GM12878 (cell line): Measurements from ENCODE around the gene ZFYVE21. TPM values are rescaled to one million over a fixed set of nuclear protein-coding genes. Genes with fewer than 3 reads are reported as not detected.

Source experiments
- ATAC-seq: fragments of 200-7000 bp; cut with Tn5 transposase; 3 replicates; pipeline ENCODE4 v1.9.1; 2020; ENCODE audit warnings: mild to moderate bottlenecking, moderate library complexity
- BruUV-seq: library from RNA; stranded (reverse); fragments of 400-500 nt; replicated peaks from 2 replicates; lab custom pipeline; 2021; lab: Mats Ljungman, UMichigan
- CTCF ChIA-PET: fragments of 300-600 bp; sonication (Branson Sonifier 250); formaldehyde crosslinking; extraction: SDS; loops from one replicate; lab custom pipeline; 2021; ENCODE audit warnings: inconsistent platforms; lab: Yijun Ruan, JAX
- POLR2A ChIA-PET: fragments of 350-600 bp; formaldehyde crosslinking; extraction: SDS; loops from one replicate; lab custom pipeline; 2021; ENCODE audit warnings: inconsistent platforms; lab: Charles Lee
- RAD21 ChIA-PET: fragments of 300-600 bp; sonication (Branson Sonifier 250); formaldehyde crosslinking; loops from one replicate; lab custom pipeline; 2023; ENCODE audit warnings: antibody characterized with exemption; ENCODE audit not compliant: unreplicated experiment; lab: Charles Lee
- SMC1A ChIA-PET: fragments of 300-600 bp; sonication (Branson Sonifier 250); formaldehyde crosslinking; loops from one replicate; lab custom pipeline; 2023; ENCODE audit not compliant: unreplicated experiment, uncharacterized antibody; lab: Charles Lee
- DNase-seq: peaks from one replicate; pipeline ENCODE4 v3.0.0-alpha.2; 2011; ENCODE audit warnings: low read depth, low spot score
- FAIRE-seq: peaks from 3 replicates; lab custom pipeline; 2011; peaks lifted over from hg19 to GRCh38; lab: Jason Lieb, UNC
- H2AFZ ChIP-seq: 2 replicates; pipeline ENCODE4 v1.6.0; 2011; ENCODE audit warnings: low read depth, low read length, control low read depth; ENCODE audit not compliant: control insufficient read depth
- H3K27ac ChIP-seq: 2 replicates; pipeline ENCODE4 v1.5.1; 2011; ENCODE audit warnings: control low read depth; ENCODE audit not compliant: control insufficient read depth, insufficient read depth
- H3K27me3 ChIP-seq, 2 experiments: replicated peaks in 1 of 2; 2 replicates each; pipeline versions ENCODE4 v1.6.0 to v1.6.1; 2011; ENCODE audit warnings: low read length in 1 of 2; ENCODE audit not compliant: control insufficient read depth in 2 of 2, insufficient read depth in 2 of 2
- H3K36me3 ChIP-seq, 2 experiments: 2 replicates each; pipeline ENCODE4 v1.5.1; 2011; ENCODE audit warnings: low read length in 1 of 2; ENCODE audit not compliant: control insufficient read depth in 2 of 2, insufficient read depth in 2 of 2
- H3K4me1 ChIP-seq: 2 replicates; pipeline ENCODE4 v1.6.1; 2011; ENCODE audit warnings: mild to moderate bottlenecking, low read length, moderate library complexity, mixed read lengths; ENCODE audit not compliant: control insufficient read depth, insufficient read depth
- H3K4me2 ChIP-seq: 2 replicates; pipeline ENCODE4 v1.6.0; 2011; ENCODE audit warnings: control low read depth; ENCODE audit not compliant: control insufficient read depth, insufficient read depth
- H3K4me3 ChIP-seq: fragments of 200-600 bp; sonication (generic); 2 replicates; pipeline ENCODE4 v1.5.1; 2016
- H3K79me2 ChIP-seq: 2 replicates; pipeline ENCODE4 v1.6.0; 2011; ENCODE audit warnings: low read length; ENCODE audit not compliant: control insufficient read depth, insufficient read depth
- H3K9ac ChIP-seq: 2 replicates; pipeline ENCODE4 v1.8.0; 2011; ENCODE audit warnings: low read length, control low read depth, mixed read lengths; ENCODE audit not compliant: control insufficient read depth, insufficient read depth
- H3K9me3 ChIP-seq: replicated peaks from 3 replicates; pipeline ENCODE4 v1.5.1; 2011; ENCODE audit warnings: mild to moderate bottlenecking, low read length; ENCODE audit not compliant: control insufficient read depth, insufficient read depth
- H4K20me1 ChIP-seq: 2 replicates; pipeline ENCODE4 v1.6.0; 2011; ENCODE audit not compliant: control insufficient read depth, insufficient read depth
- DPF2 ChIP-seq: fragments of 450-650 bp; IDR thresholded peaks from 2 replicates; pipeline ENCODE4 v1.6.1; 2017; ENCODE audit warnings: mild to moderate bottlenecking
- IKZF1 ChIP-seq: fragments of 450-650 bp; conservative IDR thresholded peaks from 2 replicates; pipeline ENCODE4 v1.6.1; 2017; ENCODE audit warnings: antibody characterized with exemption, mild to moderate bottlenecking
- MYB ChIP-seq: fragments of 150-350 bp; IDR thresholded peaks from 2 replicates; pipeline ENCODE4 v1.6.1; 2014; ENCODE audit warnings: mild to moderate bottlenecking, low read depth, low read length, borderline replicate concordance
- NFYB ChIP-seq: IDR thresholded peaks from 2 replicates; pipeline ENCODE4 v1.6.1; 2011; ENCODE audit warnings: low read depth, mild to moderate bottlenecking, low read length, improper control_type of control experiment, moderate library complexity; ENCODE audit not compliant: insufficient read depth
- TARDBP ChIP-seq: IDR thresholded peaks from 2 replicates; pipeline ENCODE4 v1.6.1; 2016; ENCODE audit warnings: borderline replicate concordance
- WRNIP1 ChIP-seq: IDR thresholded peaks from 2 replicates; pipeline ENCODE4 v1.6.1; 2011; ENCODE audit warnings: low read depth, low read length, improper control_type of control experiment, borderline replicate concordance
- WGBS: methylation state at CpG from one replicate; pipeline ENCODE4 v1.1.6; 2016; ENCODE audit warnings: low lambda C conversion rate; ENCODE audit not compliant: insufficient replicate concordance, insufficient coverage; ENCODE audit errors: missing lambda C conversion rate; 5-methylcytosine and 5-hydroxymethylcytosine counted together
- in situ Hi-C: fragments of 300-500 bp; cut with MboI; formaldehyde crosslinking; loops from 9 replicates; pipeline ENCODE4 v1.14.3; 2018; ENCODE audit warnings: mixed read lengths
- intact Hi-C: fragments of 100-400 bp; cut with micrococcal nuclease; formaldehyde crosslinking; loops from one replicate; pipeline ENCODE4 v1.14.2; 2022; ENCODE audit not compliant: unreplicated experiment
- polyA plus RNA-seq, 11 experiments: library from polyadenylated mRNA; depleted of rRNA in 4 of 11; unstranded in 6 of 11; stranded (reverse) in 5 of 11; fragments of >200 nt; fragmentation: Nextera tagmentation in 4 of 11; fragmentation: Illumina TruSeq in 1 of 11; extraction: Ambion mirVana in 4 of 11; extraction: Trizol in 1 of 11; gene quantifications; 1 replicate in 1 of 11; 2 replicates in 10 of 11; pipeline versions ENCODE4 v1.2.1 to v1.2.3, GENCODE V29; 2011 to 2016; ENCODE audit warnings: inconsistent platforms in 2 of 11, missing spikeins in 2 of 11, low read depth in 1 of 11
- total RNA-seq, 4 experiments: library from RNA; depleted of rRNA in 3 of 4; stranded (reverse); fragments of >200 nt in 3 of 4; fragmentation: Illumina TruSeq in 1 of 4; extraction: Trizol in 1 of 4; gene quantifications; 2 replicates each; pipeline versions ENCODE4 v1.2.1 to v1.2.3, GENCODE V29; 2013 to 2021
- TF ChIP-seq, protein P1 (sequence below): fragments of 450-650 bp; IDR thresholded peaks from 2 replicates; pipeline ENCODE4 v1.6.1; 2017; ENCODE audit warnings: mild to moderate bottlenecking, low read depth, inconsistent platforms; ENCODE audit not compliant: poor library complexity, severe bottlenecking
- TF ChIP-seq, protein P2 (sequence below): fragments of 450-650 bp; IDR thresholded peaks from 2 replicates; pipeline ENCODE4 v1.6.1; 2014; ENCODE audit warnings: mild to moderate bottlenecking
- TF ChIP-seq, protein P3 (sequence below): fragments of 450-650 bp; IDR thresholded peaks from 2 replicates; pipeline ENCODE4 v1.6.1; 2017; ENCODE audit warnings: mild to moderate bottlenecking, moderate library complexity
- TF ChIP-seq, protein P4 (sequence below): fragments of 450-650 bp; IDR thresholded peaks from 2 replicates; pipeline ENCODE4 v1.6.1; 2018; ENCODE audit warnings: borderline replicate concordance, mild to moderate bottlenecking; ENCODE audit not compliant: partially characterized antibody

The ZFYVE21 gene
- total and polyA plus RNA-seq, 10 of the 15 experiments (the other 5 are each of a cell fraction or from before 2014, with no cell fraction given), result 0.79 to 21.7 (median 13.8) TPM

DNA sequence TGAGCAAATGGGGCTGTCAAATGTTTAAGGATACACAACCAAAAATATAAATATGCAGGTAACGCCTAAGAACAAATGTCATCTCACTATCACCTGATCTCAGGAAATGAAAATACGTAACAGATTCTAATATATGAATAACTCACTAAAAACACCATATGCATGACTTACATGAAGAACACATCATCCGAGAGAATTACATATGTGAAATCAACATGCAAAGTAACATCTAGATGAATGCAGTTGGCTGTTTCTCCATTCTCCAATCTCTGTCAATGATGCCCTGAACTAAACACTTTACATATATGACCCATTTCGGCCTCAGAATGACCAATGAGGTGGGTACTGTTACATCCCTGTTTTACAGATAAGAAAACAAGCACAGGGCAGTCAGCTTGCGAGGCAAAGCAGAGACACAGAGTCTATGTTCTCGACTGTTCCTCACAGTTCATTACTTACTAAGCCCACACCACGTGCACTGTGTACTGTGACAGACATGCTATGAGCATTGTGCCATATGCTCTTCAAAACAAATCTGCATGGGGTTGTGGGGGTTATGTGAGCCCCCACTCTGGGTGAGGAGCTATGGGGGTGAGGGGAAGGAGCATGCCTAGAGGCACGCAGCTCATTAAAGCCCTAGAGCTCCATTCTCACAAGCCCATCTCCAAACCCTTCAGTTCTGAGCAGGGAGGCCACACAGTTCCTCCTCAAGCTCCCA is 42.6 kb downstream of the ZFYVE21 start (continued):
- TF ChIP-seq, protein P1, sequence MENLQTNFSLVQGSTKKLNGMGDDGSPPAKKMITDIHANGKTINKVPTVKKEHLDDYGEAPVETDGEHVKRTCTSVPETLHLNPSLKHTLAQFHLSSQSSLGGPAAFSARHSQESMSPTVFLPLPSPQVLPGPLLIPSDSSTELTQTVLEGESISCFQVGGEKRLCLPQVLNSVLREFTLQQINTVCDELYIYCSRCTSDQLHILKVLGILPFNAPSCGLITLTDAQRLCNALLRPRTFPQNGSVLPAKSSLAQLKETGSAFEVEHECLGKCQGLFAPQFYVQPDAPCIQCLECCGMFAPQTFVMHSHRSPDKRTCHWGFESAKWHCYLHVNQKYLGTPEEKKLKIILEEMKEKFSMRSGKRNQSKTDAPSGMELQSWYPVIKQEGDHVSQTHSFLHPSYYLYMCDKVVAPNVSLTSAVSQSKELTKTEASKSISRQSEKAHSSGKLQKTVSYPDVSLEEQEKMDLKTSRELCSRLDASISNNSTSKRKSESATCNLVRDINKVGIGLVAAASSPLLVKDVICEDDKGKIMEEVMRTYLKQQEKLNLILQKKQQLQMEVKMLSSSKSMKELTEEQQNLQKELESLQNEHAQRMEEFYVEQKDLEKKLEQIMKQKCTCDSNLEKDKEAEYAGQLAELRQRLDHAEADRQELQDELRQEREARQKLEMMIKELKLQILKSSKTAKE, result no peak
- TF ChIP-seq, protein P2, sequence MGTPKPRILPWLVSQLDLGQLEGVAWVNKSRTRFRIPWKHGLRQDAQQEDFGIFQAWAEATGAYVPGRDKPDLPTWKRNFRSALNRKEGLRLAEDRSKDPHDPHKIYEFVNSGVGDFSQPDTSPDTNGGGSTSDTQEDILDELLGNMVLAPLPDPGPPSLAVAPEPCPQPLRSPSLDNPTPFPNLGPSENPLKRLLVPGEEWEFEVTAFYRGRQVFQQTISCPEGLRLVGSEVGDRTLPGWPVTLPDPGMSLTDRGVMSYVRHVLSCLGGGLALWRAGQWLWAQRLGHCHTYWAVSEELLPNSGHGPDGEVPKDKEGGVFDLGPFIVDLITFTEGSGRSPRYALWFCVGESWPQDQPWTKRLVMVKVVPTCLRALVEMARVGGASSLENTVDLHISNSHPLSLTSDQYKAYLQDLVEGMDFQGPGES, result no peak

DNA sequence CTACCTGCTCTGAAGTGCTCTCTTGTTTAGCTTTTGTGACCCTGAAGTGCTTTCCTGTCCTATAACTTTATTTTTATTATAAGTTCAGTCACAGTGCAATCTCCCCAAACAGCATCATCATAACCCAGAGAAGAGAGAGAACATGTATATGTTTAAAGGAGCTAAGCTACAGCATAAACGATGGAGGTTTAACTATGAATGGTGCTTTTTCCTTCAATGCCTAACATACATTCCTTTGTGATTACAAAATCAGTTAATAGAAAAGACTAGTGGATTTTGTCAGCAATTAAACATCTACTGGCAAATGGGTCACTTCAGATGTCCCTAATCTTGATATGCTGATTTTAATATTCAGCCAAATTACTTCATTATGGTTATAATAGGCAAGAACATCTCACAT is 46.4 kb downstream of the ZFYVE21 start:
- Histone ChIP-seq H3K4me2 (no peak overlapping the region), H2AFZ (no peak overlapping the region), H3K27me3 (no peaks in the 10 kb centered on the region), H3K79me2 (no peaks in the 10 kb centered on the region), H3K27ac (no peak overlapping the region), H3K36me3 (no peaks in the 10 kb centered on the region), H3K9ac (no peak overlapping the region), H3K9me3 (no peaks in the 10 kb centered on the region; the same call in 2 of the 3 replicates), H4K20me1 (no peaks in the 10 kb centered on the region), H3K4me3 (no peak overlapping the region), H3K4me1 (peaks cover 11% of the 10 kb centered on the region)
- ChIA-PET RAD21 (no interaction called here), SMC1A (no interaction called here), POLR2A (no interaction called here), CTCF (no interaction called here)
- intact Hi-C loops, result no loop called here
- ATAC-seq (no peak), FAIRE-seq (no peak), DNase-seq (no peak)
- BruUV-seq, result no TSS peak
- in situ Hi-C loops, result no loop called here
- WGBS, result 90% methylated on average over 1 of the region's 1 CpG
- TF ChIP-seq, protein P2, result no peak
- TF ChIP-seq NFYB, result no peak
- no peak for TF ChIP-seq TARDBP
- no peak for TF ChIP-seq MYB
- TF ChIP-seq DPF2, result no peak
- TF ChIP-seq, protein P3, sequence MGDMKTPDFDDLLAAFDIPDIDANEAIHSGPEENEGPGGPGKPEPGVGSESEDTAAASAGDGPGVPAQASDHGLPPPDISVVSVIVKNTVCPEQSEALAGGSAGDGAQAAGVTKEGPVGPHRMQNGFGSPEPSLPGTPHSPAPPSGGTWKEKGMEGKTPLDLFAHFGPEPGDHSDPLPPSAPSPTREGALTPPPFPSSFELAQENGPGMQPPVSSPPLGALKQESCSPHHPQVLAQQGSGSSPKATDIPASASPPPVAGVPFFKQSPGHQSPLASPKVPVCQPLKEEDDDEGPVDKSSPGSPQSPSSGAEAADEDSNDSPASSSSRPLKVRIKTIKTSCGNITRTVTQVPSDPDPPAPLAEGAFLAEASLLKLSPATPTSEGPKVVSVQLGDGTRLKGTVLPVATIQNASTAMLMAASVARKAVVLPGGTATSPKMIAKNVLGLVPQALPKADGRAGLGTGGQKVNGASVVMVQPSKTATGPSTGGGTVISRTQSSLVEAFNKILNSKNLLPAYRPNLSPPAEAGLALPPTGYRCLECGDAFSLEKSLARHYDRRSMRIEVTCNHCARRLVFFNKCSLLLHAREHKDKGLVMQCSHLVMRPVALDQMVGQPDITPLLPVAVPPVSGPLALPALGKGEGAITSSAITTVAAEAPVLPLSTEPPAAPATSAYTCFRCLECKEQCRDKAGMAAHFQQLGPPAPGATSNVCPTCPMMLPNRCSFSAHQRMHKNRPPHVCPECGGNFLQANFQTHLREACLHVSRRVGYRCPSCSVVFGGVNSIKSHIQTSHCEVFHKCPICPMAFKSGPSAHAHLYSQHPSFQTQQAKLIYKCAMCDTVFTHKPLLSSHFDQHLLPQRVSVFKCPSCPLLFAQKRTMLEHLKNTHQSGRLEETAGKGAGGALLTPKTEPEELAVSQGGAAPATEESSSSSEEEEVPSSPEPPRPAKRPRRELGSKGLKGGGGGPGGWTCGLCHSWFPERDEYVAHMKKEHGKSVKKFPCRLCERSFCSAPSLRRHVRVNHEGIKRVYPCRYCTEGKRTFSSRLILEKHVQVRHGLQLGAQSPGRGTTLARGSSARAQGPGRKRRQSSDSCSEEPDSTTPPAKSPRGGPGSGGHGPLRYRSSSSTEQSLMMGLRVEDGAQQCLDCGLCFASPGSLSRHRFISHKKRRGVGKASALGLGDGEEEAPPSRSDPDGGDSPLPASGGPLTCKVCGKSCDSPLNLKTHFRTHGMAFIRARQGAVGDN, result no peak
- TF ChIP-seq IKZF1, result no peak
- no peak for TF ChIP-seq WRNIP1
- TF ChIP-seq, protein P4, sequence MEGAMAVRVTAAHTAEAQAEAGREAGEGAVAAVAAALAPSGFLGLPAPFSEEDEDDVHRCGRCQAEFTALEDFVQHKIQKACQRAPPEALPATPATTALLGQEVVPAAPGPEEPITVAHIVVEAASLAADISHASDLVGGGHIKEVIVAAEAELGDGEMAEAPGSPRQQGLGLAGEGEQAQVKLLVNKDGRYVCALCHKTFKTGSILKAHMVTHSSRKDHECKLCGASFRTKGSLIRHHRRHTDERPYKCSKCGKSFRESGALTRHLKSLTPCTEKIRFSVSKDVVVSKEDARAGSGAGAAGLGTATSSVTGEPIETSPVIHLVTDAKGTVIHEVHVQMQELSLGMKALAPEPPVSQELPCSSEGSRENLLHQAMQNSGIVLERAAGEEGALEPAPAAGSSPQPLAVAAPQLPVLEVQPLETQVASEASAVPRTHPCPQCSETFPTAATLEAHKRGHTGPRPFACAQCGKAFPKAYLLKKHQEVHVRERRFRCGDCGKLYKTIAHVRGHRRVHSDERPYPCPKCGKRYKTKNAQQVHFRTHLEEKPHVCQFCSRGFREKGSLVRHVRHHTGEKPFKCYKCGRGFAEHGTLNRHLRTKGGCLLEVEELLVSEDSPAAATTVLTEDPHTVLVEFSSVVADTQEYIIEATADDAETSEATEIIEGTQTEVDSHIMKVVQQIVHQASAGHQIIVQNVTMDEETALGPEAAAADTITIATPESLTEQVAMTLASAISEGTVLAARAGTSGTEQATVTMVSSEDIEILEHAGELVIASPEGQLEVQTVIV, result no peak
